Parathyroid adenoma (tissue), 2 donors: ENCODE data around the gene NIPAL1.
"Not testable (repeated sequence)": the region's sequence is repeated elsewhere in the genome, so short reads cannot be mapped to it uniquely, and the experiment has no call there.

Experiments
- H2AFZ ChIP-seq: fragments of 300-600 bp; sonication (generic); one replicate; pipeline ENCODE4 v1.7.0; 2017; ENCODE audit warnings: antibody characterized with exemption, mild to moderate bottlenecking
- H3K27ac ChIP-seq: fragments of 300-600 bp; sonication (generic); one replicate; pipeline ENCODE4 v1.7.0; 2017
- H3K27me3 ChIP-seq: fragments of 300-600 bp; sonication (generic); one replicate; pipeline ENCODE4 v1.7.0; 2017; ENCODE audit warnings: low read length; ENCODE audit not compliant: control insufficient read depth, insufficient read depth
- H3K36me3 ChIP-seq: fragments of 300-600 bp; sonication (generic); one replicate; pipeline ENCODE4 v1.7.0; 2017; ENCODE audit warnings: low read length; ENCODE audit not compliant: control insufficient read depth, insufficient read depth
- H3K4me1 ChIP-seq: fragments of 300-600 bp; sonication (generic); one replicate; pipeline ENCODE4 v1.7.0; 2017; ENCODE audit warnings: control low read depth
- H3K4me2 ChIP-seq: fragments of 300-600 bp; sonication (generic); one replicate; pipeline ENCODE4 v1.7.0; 2017; ENCODE audit warnings: low read length
- H3K4me3 ChIP-seq: fragments of 300-600 bp; sonication (generic); one replicate; pipeline ENCODE4 v1.7.0; 2017; ENCODE audit warnings: low read depth, low read length
- H3K79me2 ChIP-seq: fragments of 300-600 bp; sonication (generic); one replicate; pipeline ENCODE4 v1.7.0; 2017; ENCODE audit warnings: control low read depth
- H3K9ac ChIP-seq: fragments of 300-600 bp; sonication (generic); one replicate; pipeline ENCODE4 v1.7.0; 2017; ENCODE audit warnings: mild to moderate bottlenecking
- H3K9me3 ChIP-seq: fragments of 300-600 bp; sonication (generic); one replicate; pipeline ENCODE4 v1.7.0; 2017; ENCODE audit warnings: low read length; ENCODE audit not compliant: control insufficient read depth
- TF ChIP-seq, protein P1 (sequence below): fragments of 300-600 bp; sonication (generic); IDR thresholded peaks from one replicate; pipeline ENCODE4 v1.7.0; 2017; ENCODE audit warnings: antibody characterized with exemption, mild to moderate bottlenecking
- donor health status: primary hyperparathyroidism.

NIPAL1 gene

DNA sequence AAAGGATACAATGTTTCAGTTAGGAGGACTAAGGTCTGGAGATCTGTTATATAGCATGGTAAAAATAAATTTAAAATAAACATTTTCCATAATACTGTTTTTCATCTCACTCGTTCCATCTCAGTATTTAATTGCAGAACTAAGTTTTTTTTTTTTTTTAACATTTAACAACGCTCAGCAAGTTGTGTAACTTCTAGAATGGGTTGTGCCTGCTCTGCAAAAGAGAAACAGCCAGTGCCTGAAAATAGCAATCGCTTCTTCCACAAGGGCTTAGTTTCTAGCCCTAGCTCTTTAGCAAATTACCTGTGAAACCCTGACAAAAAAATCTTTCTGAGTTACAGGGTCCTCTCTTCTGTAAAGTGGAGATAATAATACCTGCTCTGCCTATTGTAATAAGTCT, 42.0 kb upstream of the NIPAL1 start:
- Histone ChIP-seq H3K9me3 (no peaks in the 10 kb centered on the region), H3K4me1 (no peaks in the 10 kb centered on the region), H3K4me3 (no peak overlapping the region), H2AFZ (no peak overlapping the region), H3K27ac (no peak overlapping the region), H3K79me2 (no peaks in the 10 kb centered on the region), H3K27me3 (no peaks in the 10 kb centered on the region), H3K4me2 (no peak overlapping the region), H3K36me3 (no peaks in the 10 kb centered on the region), H3K9ac (no peak overlapping the region)
- TF ChIP-seq, protein P1, sequence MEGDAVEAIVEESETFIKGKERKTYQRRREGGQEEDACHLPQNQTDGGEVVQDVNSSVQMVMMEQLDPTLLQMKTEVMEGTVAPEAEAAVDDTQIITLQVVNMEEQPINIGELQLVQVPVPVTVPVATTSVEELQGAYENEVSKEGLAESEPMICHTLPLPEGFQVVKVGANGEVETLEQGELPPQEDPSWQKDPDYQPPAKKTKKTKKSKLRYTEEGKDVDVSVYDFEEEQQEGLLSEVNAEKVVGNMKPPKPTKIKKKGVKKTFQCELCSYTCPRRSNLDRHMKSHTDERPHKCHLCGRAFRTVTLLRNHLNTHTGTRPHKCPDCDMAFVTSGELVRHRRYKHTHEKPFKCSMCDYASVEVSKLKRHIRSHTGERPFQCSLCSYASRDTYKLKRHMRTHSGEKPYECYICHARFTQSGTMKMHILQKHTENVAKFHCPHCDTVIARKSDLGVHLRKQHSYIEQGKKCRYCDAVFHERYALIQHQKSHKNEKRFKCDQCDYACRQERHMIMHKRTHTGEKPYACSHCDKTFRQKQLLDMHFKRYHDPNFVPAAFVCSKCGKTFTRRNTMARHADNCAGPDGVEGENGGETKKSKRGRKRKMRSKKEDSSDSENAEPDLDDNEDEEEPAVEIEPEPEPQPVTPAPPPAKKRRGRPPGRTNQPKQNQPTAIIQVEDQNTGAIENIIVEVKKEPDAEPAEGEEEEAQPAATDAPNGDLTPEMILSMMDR = no peak

DNA sequence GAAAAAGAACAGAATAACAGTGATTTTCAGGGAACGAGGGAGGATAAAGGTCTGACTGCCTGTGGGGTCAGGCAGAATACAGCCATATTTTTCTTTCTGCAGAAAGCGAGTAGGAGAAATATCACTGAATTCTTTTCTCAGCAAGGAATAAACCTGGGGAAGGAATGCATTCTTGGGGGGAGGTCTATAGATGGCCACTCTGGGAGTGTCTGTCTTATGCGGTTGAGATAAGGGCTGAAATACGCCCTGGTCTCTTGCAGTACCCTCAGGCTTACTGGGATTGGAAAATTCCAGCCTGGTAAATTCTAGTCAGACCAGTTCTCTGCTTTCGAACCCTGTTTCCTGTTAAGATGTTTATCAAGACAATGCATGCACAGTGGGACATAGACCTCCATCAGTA, 26.4 kb upstream of the NIPAL1 start:
- Histone ChIP-seq H3K36me3 (no peaks in the 10 kb centered on the region), H2AFZ (no peak overlapping the region), H3K27me3 (no peaks in the 10 kb centered on the region), H3K9ac (no peak overlapping the region), H3K9me3 (no peaks in the 10 kb centered on the region), H3K4me1 (no peaks in the 10 kb centered on the region), H3K4me2 (no peak overlapping the region), H3K27ac (no peak overlapping the region), H3K79me2 (no peaks in the 10 kb centered on the region), H3K4me3 (no peak overlapping the region)
- TF ChIP-seq, protein P1 = no peak

DNA sequence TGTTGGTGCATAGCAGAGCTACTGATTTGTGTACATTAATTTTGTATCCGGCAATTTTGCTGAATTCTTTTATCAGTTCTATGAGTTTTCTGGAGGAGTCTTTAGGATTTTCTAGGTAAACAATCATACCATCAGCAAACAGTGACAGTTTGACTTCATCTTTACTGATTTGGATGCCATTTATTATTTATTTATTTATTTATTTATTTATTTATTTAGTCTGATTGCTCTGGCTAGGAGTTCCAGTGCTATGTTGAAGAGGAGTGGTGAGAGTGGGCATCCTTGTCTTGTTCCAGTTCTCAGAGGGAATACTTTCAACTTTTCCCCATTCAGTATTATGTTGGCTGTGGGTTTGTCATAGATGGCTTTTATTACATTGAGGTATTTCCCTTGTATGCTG, 24.1 kb upstream of the NIPAL1 start:
- not testable (repeated sequence) for H3K4me3 ChIP-seq, H3K4me2 ChIP-seq, H3K36me3 ChIP-seq, H3K27ac ChIP-seq, H3K4me1 ChIP-seq, H3K27me3 ChIP-seq, H2AFZ ChIP-seq, H3K9me3 ChIP-seq, H3K79me2 ChIP-seq, H3K9ac ChIP-seq

DNA sequence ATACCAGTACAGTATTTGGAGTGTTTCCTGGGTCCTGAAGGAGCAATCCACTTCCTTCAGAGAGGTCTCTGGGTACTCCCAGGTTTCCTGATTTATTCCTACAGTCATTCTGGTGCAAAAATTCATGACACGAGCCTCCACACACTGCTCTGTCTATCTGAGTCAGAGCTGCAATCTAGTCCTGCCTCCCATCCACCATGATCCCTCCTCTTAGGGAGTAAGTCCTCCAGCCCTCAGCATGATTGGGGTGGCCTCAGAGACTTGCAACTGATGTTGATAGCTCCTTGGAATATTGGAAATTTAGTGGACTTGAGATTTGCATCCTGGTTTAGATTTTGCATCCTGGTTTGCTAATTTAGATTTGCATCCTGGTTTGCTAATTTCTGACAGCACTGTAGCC, 20.6 kb upstream of the NIPAL1 start:
- Histone ChIP-seq H3K27me3 (no peaks in the 10 kb centered on the region), H3K4me1 (no peaks in the 10 kb centered on the region), H3K9me3 (no peaks in the 10 kb centered on the region), H3K36me3 (no peaks in the 10 kb centered on the region), H3K27ac (no peak overlapping the region), H3K4me2 (no peak overlapping the region), H3K9ac (no peak overlapping the region), H3K79me2 (no peaks in the 10 kb centered on the region), H2AFZ (no peak overlapping the region), H3K4me3 (no peak overlapping the region)
- TF ChIP-seq, protein P1 = no peak

DNA sequence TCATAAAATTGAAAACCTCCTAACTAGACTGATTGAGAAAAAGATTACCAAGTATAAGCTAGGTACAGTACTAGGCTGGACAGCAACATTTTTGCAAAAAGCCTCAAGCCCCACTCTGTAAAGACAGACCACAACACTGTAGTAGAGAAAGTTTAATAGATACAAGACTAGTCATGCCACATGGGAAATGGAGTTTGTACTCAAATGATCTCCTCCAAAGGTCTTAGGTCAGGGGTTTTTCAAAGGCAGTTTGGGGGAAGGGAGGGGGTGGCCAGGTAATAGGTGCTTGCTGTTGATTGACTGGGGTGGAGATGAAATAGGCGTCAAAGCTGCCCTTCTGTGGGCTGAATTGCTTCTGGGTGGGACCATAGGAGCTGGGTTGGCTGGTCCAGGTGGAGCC, 14.3 kb upstream of the NIPAL1 start:
- Histone ChIP-seq H3K27me3 (no peaks in the 10 kb centered on the region), H2AFZ (no peak overlapping the region), H3K27ac (no peak overlapping the region), H3K4me3 (no peak overlapping the region), H3K4me1 (no peaks in the 10 kb centered on the region), H3K36me3 (no peaks in the 10 kb centered on the region), H3K9ac (no peak overlapping the region), H3K9me3 (no peaks in the 10 kb centered on the region), H3K79me2 (no peaks in the 10 kb centered on the region), H3K4me2 (no peak overlapping the region)
- TF ChIP-seq, protein P1 = no peak
